ENCODE results near the gene ZNF862.

ZNF862 gene

GRCh38 chr7:149874644-149875028 is 36.5 kb downstream of the ZNF862 start (continued):
- TF ChIP-seq CSRNP3 (CRISPR knock-in tag; IDR thresholded peaks at IDR 0.05) (no peak), RARB (CRISPR knock-in tag; IDR thresholded peaks at IDR 0.05) (no peak), PATZ1 (CRISPR knock-in tag; IDR thresholded peaks at IDR 0.05; ENCODE audit: borderline replicate concordance) (no peak), SNAI2 (CRISPR knock-in tag; IDR thresholded peaks at IDR 0.05) (no peak), ZNF565 (CRISPR knock-in tag; conservative IDR thresholded peaks at IDR 0.05; ENCODE audit: low read depth) (no peak), ZFP30 (CRISPR knock-in tag; IDR thresholded peaks at IDR 0.05) (no peak)

- ATAC-seq = no peak
- TF ChIP-seq ZC3H10 (CRISPR knock-in tag; IDR thresholded peaks at IDR 0.05) (no peak), ZNF70 (CRISPR knock-in tag; IDR thresholded peaks at IDR 0.05) (no peak), GLIS3 (CRISPR knock-in tag; IDR thresholded peaks at IDR 0.05) (no peak), BACH2 (CRISPR knock-in tag; IDR thresholded peaks at IDR 0.05; ENCODE audit: borderline replicate concordance) (no peak), ISL1 (CRISPR knock-in tag; IDR thresholded peaks at IDR 0.05) (no peak), ZFP3 (CRISPR knock-in tag; IDR thresholded peaks at IDR 0.05) (no peak), CSDC2 (CRISPR knock-in tag; IDR thresholded peaks at IDR 0.05) (no peak), TOX (CRISPR knock-in tag; IDR thresholded peaks at IDR 0.05; ENCODE audit: borderline replicate concordance) (no peak), CSRNP3 (CRISPR knock-in tag; IDR thresholded peaks at IDR 0.05) (no peak), TSHZ2 (CRISPR knock-in tag; IDR thresholded peaks at IDR 0.05) (no peak), ARNTL (CRISPR knock-in tag; IDR thresholded peaks at IDR 0.05; ENCODE audit: borderline replicate concordance, low read depth) (no peak)
Measured at GRCh38 chr7:149875396-149875795, 37.2 kb downstream of the ZNF862 start.

GRCh38 chr7:149877890-149878522 is 39.8 kb downstream of the ZNF862 start:
- no peak for TF ChIP-seq CREB5 (CRISPR knock-in tag; IDR thresholded peaks at IDR 0.05; ENCODE audit: low read depth)

GRCh38 chr7:149878523-149878921 is 40.3 kb downstream of the ZNF862 start:
- TF ChIP-seq ZNF70 (CRISPR knock-in tag; IDR thresholded peaks at IDR 0.05) = no peak
- TF ChIP-seq BACH2 (CRISPR knock-in tag; IDR thresholded peaks at IDR 0.05; ENCODE audit: borderline replicate concordance) = no peak
- TF ChIP-seq GLIS3 (CRISPR knock-in tag; IDR thresholded peaks at IDR 0.05) = no peak
- no peak for TF ChIP-seq ZFP3 (CRISPR knock-in tag; IDR thresholded peaks at IDR 0.05)
- TF ChIP-seq ESRRG (CRISPR knock-in tag; IDR thresholded peaks at IDR 0.05) = no peak
- TF ChIP-seq ARNTL (CRISPR knock-in tag; IDR thresholded peaks at IDR 0.05; ENCODE audit: borderline replicate concordance, low read depth) = no peak
- no peak for TF ChIP-seq OSR1 (CRISPR knock-in tag; IDR thresholded peaks at IDR 0.05)
- TF ChIP-seq CSDC2 (CRISPR knock-in tag; IDR thresholded peaks at IDR 0.05) = no peak
- ATAC-seq = no peak

More at GRCh38 chr7:149877890-149878522, 39.8 kb downstream of the ZNF862 start:
- no peak for ATAC-seq

Measured in SK-N-SH treated with all-trans-retinoic acid at 6 μM for 48 hours (cell line).